Erythroblast (primary cell): ENCODE measurements around the gene EDN2.

Experiments
- GATA1 ChIP-seq: IDR thresholded peaks from 2 replicates; pipeline ENCODE4 v1.6.1; 2011; ENCODE audit warnings: low read depth, mild to moderate bottlenecking, control low read depth, low read length, moderate library complexity
- POLR2A ChIP-seq: IDR thresholded peaks from 2 replicates; pipeline ENCODE4 v1.6.1; 2011; ENCODE audit warnings: mild to moderate bottlenecking, low read length

DNA sequence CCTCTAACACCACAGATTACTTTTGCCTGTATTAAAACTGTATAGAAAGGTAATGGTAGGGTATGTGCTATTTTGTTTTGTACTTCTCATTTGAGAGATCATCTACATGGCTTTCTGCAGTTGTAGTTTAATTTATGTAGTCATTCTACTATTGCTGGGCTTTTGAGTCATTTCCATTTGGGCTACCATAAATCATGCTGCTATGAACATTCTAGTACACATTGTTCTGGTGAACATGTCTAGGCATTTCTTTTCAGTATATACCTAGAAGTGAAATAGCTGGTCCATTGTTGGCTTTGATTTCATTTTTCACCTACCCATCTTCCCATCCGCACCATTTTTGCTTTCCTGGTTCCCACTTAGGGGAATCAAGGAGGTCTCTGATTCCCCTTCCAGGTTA, 18.7 kb downstream of the EDN2 start:
- no peak for TF ChIP-seq POLR2A
- TF ChIP-seq GATA1 = no peak
